ENCODE measurements around the gene XIRP2. TPM values are rescaled to one million over a fixed set of nuclear protein-coding genes. Genes with fewer than 3 reads are reported as not detected.

The XIRP2 gene
- total and polyA plus RNA-seq, 4 donors: under 0.01 to 0.14 (median 0.01) TPM; not detected in 1

DNA sequence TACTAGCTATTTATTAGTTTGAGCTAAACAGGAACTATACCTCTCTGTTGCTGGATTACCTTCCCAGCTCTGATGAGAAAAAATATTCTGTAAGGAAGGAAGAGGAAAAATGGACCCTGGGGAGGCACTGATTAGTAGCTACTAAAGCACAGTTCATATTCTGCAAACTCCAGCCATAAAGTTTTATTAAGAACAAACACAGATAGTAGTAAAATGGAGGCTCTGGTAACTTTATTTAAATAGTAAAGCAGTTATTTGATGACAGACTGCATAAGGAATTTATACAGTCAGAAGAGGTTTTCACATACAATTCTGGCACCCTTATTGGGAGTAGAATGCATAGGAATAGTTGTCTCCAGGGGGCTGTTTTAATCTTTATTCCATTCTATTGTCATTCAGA lies 84.1 kb downstream of the XIRP2 start:
- Histone ChIP-seq H3K27ac (ENCODE audit: low read depth in 1 of 2, low read length in 2 of 2) (no peak overlapping the region), H3K4me1 (ENCODE audit: control insufficient read depth in 4 of 4, insufficient read depth in 4 of 4, low read length in 3 of 4) (no peaks in the 10 kb centered on the region), H3K9me3 (ENCODE audit: control insufficient read depth in 4 of 4, low read length in 3 of 4) (no peaks in the 10 kb centered on the region), H3K4me3 (ENCODE audit: low read depth in 1 of 3, low read length in 3 of 3) (no peak overlapping the region), H3K9ac (ENCODE audit: low read depth in 1 of 2, low read length in 2 of 2) (no peak overlapping the region), H3K27me3 (ENCODE audit: control insufficient read depth in 4 of 4, insufficient read depth in 4 of 4, low read length in 3 of 4) (no peaks in the 10 kb centered on the region), H3K36me3 (ENCODE audit: control insufficient read depth in 4 of 4, insufficient read depth in 3 of 4, low read depth in 1 of 4, low read length in 3 of 4) (no peaks in the 10 kb centered on the region)
- TF ChIP-seq RXRA (IDR thresholded peaks at IDR 0.05) (no peak), HNF4G (IDR thresholded peaks at IDR 0.05) (no peak), TAF1 (conservative IDR thresholded peaks at IDR 0.05) (no peak), RAD21 (IDR thresholded peaks at IDR 0.05) (no peak), SP1 (IDR thresholded peaks at IDR 0.05) (no peak), ZBTB33 (IDR thresholded peaks at IDR 0.05) (no peak), GABPA (IDR thresholded peaks at IDR 0.05 in 1 of 2, conservative IDR thresholded peaks at IDR 0.05 in 1 of 2) (no peak), CTCF (IDR thresholded peaks at IDR 0.05; ENCODE audit: low read depth, low read length, missing input control) (no peak), JUND (IDR thresholded peaks at IDR 0.05) (no peak), FOXA2 (IDR thresholded peaks at IDR 0.05) (no peak), FOXA1 (IDR thresholded peaks at IDR 0.05) (no peak), NR2F2 (IDR thresholded peaks at IDR 0.05) (no peak)
- TF ChIP-seq, protein P1, sequence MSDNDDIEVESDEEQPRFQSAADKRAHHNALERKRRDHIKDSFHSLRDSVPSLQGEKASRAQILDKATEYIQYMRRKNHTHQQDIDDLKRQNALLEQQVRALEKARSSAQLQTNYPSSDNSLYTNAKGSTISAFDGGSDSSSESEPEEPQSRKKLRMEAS (IDR thresholded peaks at IDR 0.05): no peak
- TF ChIP-seq, protein P2, sequence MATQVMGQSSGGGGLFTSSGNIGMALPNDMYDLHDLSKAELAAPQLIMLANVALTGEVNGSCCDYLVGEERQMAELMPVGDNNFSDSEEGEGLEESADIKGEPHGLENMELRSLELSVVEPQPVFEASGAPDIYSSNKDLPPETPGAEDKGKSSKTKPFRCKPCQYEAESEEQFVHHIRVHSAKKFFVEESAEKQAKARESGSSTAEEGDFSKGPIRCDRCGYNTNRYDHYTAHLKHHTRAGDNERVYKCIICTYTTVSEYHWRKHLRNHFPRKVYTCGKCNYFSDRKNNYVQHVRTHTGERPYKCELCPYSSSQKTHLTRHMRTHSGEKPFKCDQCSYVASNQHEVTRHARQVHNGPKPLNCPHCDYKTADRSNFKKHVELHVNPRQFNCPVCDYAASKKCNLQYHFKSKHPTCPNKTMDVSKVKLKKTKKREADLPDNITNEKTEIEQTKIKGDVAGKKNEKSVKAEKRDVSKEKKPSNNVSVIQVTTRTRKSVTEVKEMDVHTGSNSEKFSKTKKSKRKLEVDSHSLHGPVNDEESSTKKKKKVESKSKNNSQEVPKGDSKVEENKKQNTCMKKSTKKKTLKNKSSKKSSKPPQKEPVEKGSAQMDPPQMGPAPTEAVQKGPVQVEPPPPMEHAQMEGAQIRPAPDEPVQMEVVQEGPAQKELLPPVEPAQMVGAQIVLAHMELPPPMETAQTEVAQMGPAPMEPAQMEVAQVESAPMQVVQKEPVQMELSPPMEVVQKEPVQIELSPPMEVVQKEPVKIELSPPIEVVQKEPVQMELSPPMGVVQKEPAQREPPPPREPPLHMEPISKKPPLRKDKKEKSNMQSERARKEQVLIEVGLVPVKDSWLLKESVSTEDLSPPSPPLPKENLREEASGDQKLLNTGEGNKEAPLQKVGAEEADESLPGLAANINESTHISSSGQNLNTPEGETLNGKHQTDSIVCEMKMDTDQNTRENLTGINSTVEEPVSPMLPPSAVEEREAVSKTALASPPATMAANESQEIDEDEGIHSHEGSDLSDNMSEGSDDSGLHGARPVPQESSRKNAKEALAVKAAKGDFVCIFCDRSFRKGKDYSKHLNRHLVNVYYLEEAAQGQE (IDR thresholded peaks at IDR 0.05): no peak
- no peak for DNase-seq (ENCODE audit: low spot score)

DNA sequence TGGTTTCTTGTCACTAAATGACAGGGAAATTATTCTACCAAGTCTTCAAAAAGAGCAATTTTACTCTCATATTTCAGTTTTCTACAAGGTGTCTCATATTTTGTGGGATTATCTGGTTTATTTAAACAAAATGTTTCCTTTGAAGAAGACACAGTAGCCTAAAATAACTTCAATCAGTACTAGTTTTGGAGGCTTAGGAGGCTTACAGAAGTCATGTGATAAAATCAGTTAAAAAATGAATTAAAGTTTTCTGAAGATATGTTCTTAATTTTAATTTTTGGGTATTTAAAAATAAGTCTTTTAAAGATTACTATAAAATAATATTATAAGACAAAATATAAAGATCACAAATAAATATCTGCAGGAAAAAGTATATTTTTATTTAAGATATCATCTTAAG lies 95.9 kb downstream of the XIRP2 start:
- no peak overlapping the region for H3K9ac ChIP-seq (ENCODE audit: low read depth in 1 of 2, low read length in 2 of 2)
- no peak for TF ChIP-seq JUND (IDR thresholded peaks at IDR 0.05)
- no peak for TF ChIP-seq RXRA (IDR thresholded peaks at IDR 0.05)
- TF ChIP-seq ZBTB33 (IDR thresholded peaks at IDR 0.05): no peak
- TF ChIP-seq, protein P3, sequence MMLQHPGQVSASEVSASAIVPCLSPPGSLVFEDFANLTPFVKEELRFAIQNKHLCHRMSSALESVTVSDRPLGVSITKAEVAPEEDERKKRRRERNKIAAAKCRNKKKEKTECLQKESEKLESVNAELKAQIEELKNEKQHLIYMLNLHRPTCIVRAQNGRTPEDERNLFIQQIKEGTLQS (IDR thresholded peaks at IDR 0.05): no peak
- TF ChIP-seq NR2F2 (IDR thresholded peaks at IDR 0.05): no peak
- no peak for TF ChIP-seq GABPA (IDR thresholded peaks at IDR 0.05 in 1 of 2, conservative IDR thresholded peaks at IDR 0.05 in 1 of 2)
- TF ChIP-seq, protein P1 (IDR thresholded peaks at IDR 0.05): no peak
- no peak for TF ChIP-seq FOXA1 (IDR thresholded peaks at IDR 0.05)
- TF ChIP-seq, protein P2 (IDR thresholded peaks at IDR 0.05): no peak
- no peak for TF ChIP-seq EGR1 (IDR thresholded peaks at IDR 0.05; ENCODE audit: low read depth in 2 of 2)
- no peak for TF ChIP-seq SP1 (IDR thresholded peaks at IDR 0.05)
- no peak for TF ChIP-seq HNF4G (IDR thresholded peaks at IDR 0.05)
- TF ChIP-seq YY1 (IDR thresholded peaks at IDR 0.05): no peak
- TF ChIP-seq TAF1 (conservative IDR thresholded peaks at IDR 0.05): no peak
- no peak for TF ChIP-seq HNF4A (conservative IDR thresholded peaks at IDR 0.05)
- TF ChIP-seq FOXA2 (IDR thresholded peaks at IDR 0.05): no peak
- no peak for TF ChIP-seq RAD21 (IDR thresholded peaks at IDR 0.05)

More for the DNA sequence above, 95.9 kb downstream of the XIRP2 start:
- Histone ChIP-seq H3K36me3 (ENCODE audit: control insufficient read depth in 4 of 4, insufficient read depth in 3 of 4, low read depth in 1 of 4, low read length in 3 of 4) (no peaks in the 10 kb centered on the region), H3K27ac (ENCODE audit: low read depth in 1 of 2, low read length in 2 of 2) (no peak overlapping the region), H3K4me1 (ENCODE audit: control insufficient read depth in 4 of 4, insufficient read depth in 4 of 4, low read length in 3 of 4) (no peaks in the 10 kb centered on the region), H3K9me3 (ENCODE audit: control insufficient read depth in 4 of 4, low read length in 3 of 4) (no peaks in the 10 kb centered on the region), H3K4me3 (ENCODE audit: low read depth in 1 of 3, low read length in 3 of 3) (no peak overlapping the region), H3K27me3 (ENCODE audit: control insufficient read depth in 4 of 4, insufficient read depth in 4 of 4, low read length in 3 of 4) (no peaks in the 10 kb centered on the region)
- no peak for DNase-seq (ENCODE audit: low spot score)

Measured in liver (tissue), 9 donors.